GM19035 (cell line): ENCODE data around the gene ASF1A.
"Not testable (repeated sequence)": the region's sequence is repeated elsewhere in the genome, so short reads cannot be mapped to it uniquely, and the experiment has no call there.

ENCODE experiments used
- ATAC-seq: cut with Tn5 transposase; IDR thresholded peaks from one replicate; pipeline ENCODE4 v1.9.1; 2021; ENCODE audit not compliant: unreplicated experiment

Gene ASF1A

GRCh38 chr6:118893807-118894424 lies at the start of gene ASF1A:
TSS of gene ASF1A (plus strand) at chr6:118894152. CDS start at chr6:118894414, 262 bp downstream.
- ATAC-seq: peak; percentile 51

GRCh38 chr6:118844915-118845314 lies 49.0 kb upstream of the ASF1A start:
- ATAC-seq: peak; percentile 51

- no peak for ATAC-seq
These were observed 40.5 kb upstream of the ASF1A start for GRCh38 chr6:118853408-118853807.

GRCh38 chr6:118856301-118856700 lies 37.7 kb upstream of the ASF1A start:
- ATAC-seq: no peak

GRCh38 chr6:118859517-118860064 lies 34.4 kb upstream of the ASF1A start:
- no peak for ATAC-seq

- no peak for ATAC-seq
These were observed 33.6 kb upstream of the ASF1A start for GRCh38 chr6:118860363-118860762.

GRCh38 chr6:118860880-118861279 lies 33.1 kb upstream of the ASF1A start:
- ATAC-seq: no peak

GRCh38 chr6:118862443-118862842 lies 31.5 kb upstream of the ASF1A start:
- no peak for ATAC-seq

GRCh38 chr6:118864341-118865099 lies 29.4 kb upstream of the ASF1A start:
- ATAC-seq: no peak

GRCh38 chr6:118865100-118865391 lies 28.9 kb upstream of the ASF1A start:
- no peak for ATAC-seq

- ATAC-seq: no peak
These were observed 26.8 kb upstream of the ASF1A start for GRCh38 chr6:118867181-118867580.

GRCh38 chr6:118868901-118869300 lies 25.1 kb upstream of the ASF1A start:
- ATAC-seq: not testable (repeated sequence)

GRCh38 chr6:118869350-118869749 lies 24.6 kb upstream of the ASF1A start:
- ATAC-seq: no peak

GRCh38 chr6:118869894-118870589 lies 23.9 kb upstream of the ASF1A start:
- ATAC-seq: no peak

- no peak for ATAC-seq
These were observed 22.6 kb upstream of the ASF1A start for GRCh38 chr6:118871331-118871730.

GRCh38 chr6:118872318-118872717 lies 21.6 kb upstream of the ASF1A start:
- ATAC-seq: no peak

- ATAC-seq: no peak
These were observed 21.2 kb upstream of the ASF1A start for GRCh38 chr6:118872726-118873125.

- ATAC-seq: no peak
These were observed 20.7 kb upstream of the ASF1A start for GRCh38 chr6:118873239-118873638.

- ATAC-seq: no peak
These were observed 18.3 kb upstream of the ASF1A start for GRCh38 chr6:118875672-118876071.

GRCh38 chr6:118876198-118876597 lies 17.8 kb upstream of the ASF1A start:
- ATAC-seq: no peak

GRCh38 chr6:118876814-118877213 lies 17.1 kb upstream of the ASF1A start:
- ATAC-seq: no peak

GRCh38 chr6:118877806-118878205 lies 16.1 kb upstream of the ASF1A start:
- ATAC-seq: no peak
